Neuron (in vitro differentiated cells): ENCODE data around the gene ZNF785.
A peak's percentile ranks its signal among the peaks of the same experiment; 100 is the strongest.

Experiments
- H2AFZ ChIP-seq: one replicate; pipeline ENCODE4 v1.6.1; 2013; ENCODE audit warnings: low read depth, mild to moderate bottlenecking, inconsistent platforms, low read length, moderate library complexity
- H3K27me3 ChIP-seq: one replicate; pipeline ENCODE4 v1.6.1; 2013; ENCODE audit warnings: low read length; ENCODE audit not compliant: insufficient read depth
- H3K36me3 ChIP-seq: one replicate; pipeline ENCODE4 v1.6.1; 2013; ENCODE audit warnings: low read length; ENCODE audit not compliant: insufficient read depth
- H3K4me1 ChIP-seq: one replicate; pipeline ENCODE4 v1.6.1; 2013; ENCODE audit warnings: low read length; ENCODE audit not compliant: insufficient read depth
- H3K4me3 ChIP-seq: 2 replicates; pipeline ENCODE4 v1.5.1; 2013; ENCODE audit warnings: mild to moderate bottlenecking, low read length, moderate library complexity
- H3K9me3 ChIP-seq: one replicate; pipeline ENCODE4 v1.6.1; 2013; ENCODE audit warnings: low read length

Gene ZNF785

DNA sequence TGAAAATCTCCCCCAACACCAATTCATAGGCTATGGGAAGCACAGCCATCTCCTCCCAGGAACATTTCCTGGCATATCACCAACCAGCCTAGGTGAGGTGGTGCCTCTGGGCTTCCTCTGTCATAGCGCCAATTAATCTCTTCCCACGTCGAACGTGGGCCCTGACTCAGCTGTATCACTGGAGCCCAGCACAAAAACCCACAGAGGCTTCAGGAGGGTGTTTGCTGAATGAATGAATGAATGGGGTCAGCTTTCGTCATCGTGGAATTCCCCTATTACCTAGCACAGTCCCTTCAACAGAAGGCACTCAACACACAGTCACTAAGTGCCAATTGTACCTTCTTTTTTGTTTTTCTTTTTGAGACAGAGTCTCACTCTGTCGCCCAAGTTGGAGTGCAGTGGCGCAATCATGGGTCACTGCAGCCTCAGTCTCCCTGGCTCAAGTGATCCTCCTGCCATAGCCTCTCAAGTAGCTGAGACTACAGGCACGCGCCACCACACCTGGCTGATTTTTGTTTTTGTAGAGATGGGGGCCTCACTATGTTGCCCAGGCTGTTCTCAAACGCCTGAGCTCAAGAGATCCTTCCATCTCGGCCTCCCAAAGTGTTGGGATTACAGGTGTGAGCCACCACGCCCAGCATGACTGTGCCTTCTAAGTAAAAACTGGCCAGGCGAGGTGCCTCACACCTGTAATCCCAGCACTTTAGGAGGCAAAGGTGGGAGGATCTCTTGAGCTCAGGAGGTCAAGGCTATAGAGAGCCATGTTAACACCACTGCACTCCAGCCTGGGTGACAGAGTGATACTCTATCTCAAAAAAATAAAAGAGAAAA is 18.1 kb downstream of the ZNF785 start:
- Histone ChIP-seq H3K4me3 (no peak overlapping the region), H3K27me3 (no peaks in the 10 kb centered on the region), H3K9me3 (no peaks in the 10 kb centered on the region), H3K4me1 (peaks cover 15% of the 10 kb centered on the region), H3K36me3 (no peaks in the 10 kb centered on the region), H2AFZ (no peak overlapping the region)

DNA sequence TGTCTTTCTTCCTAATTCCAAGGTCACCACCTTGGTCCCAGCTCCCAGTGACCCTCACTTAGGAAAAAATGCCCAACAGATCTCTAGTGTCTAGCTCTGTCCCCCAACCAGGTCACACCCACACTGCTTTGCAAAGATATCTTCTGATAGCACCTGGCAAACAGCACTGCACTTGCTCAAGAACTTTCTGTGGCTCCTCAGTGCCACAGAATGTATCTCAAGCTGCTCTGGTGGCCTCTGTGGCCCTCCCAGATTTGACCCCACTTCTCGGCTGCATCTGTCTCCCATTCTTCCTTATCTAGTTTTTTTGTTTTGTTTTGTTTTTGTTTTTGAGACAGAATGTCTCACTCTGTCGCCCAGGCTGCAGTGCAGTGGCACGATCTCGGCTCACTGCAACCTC is 19.0 kb downstream of the ZNF785 start:
- no peak overlapping the region for H3K4me3 ChIP-seq
- H3K9me3 ChIP-seq = no peaks in the 10 kb centered on the region
- no peak overlapping the region for H2AFZ ChIP-seq
- no peaks in the 10 kb centered on the region for H3K27me3 ChIP-seq
- peaks cover 13% of the 10 kb centered on the region for H3K4me1 ChIP-seq
- H3K36me3 ChIP-seq = no peaks in the 10 kb centered on the region

GRCh38 chr16:30565984-30566383 is 19.5 kb downstream of the ZNF785 start:
- Histone ChIP-seq H3K9me3 (no peaks in the 10 kb centered on the region), H3K4me3 (no peak overlapping the region), H2AFZ (no peak overlapping the region), H3K27me3 (no peaks in the 10 kb centered on the region), H3K4me1 (peaks cover 10% of the 10 kb centered on the region), H3K36me3 (no peaks in the 10 kb centered on the region)

DNA sequence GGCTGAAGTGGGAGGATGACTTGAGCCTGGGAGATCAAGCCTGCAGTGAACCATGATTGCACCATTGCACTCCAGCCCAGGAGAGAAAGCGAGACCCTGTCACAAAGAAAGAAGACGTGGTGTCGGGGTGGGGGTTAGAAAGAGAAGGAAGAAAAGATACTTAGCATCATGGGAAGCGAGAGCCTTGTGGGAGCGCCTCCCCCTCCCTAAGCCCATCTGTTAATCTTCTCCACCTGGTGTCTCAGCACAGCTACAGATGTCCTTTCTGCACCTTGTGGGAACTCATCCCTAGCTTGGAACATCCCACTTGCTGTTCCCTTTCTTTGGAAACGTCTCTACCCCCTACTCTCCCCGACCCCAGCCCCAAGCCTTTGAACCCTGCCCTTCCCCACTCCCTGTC is 20.0 kb downstream of the ZNF785 start:
- Histone ChIP-seq H2AFZ (no peak overlapping the region), H3K4me3 (no peak overlapping the region), H3K9me3 (no peaks in the 10 kb centered on the region), H3K27me3 (no peaks in the 10 kb centered on the region), H3K4me1 (peaks cover 6% of the 10 kb centered on the region), H3K36me3 (no peaks in the 10 kb centered on the region)

GRCh38 chr16:30562021-30562420 is 23.5 kb downstream of the ZNF785 start:
- Histone ChIP-seq H3K36me3 (no peaks in the 10 kb centered on the region), H2AFZ (no peak overlapping the region), H3K27me3 (no peaks in the 10 kb centered on the region), H3K4me1 (peaks cover 10% of the 10 kb centered on the region), H3K9me3 (no peaks in the 10 kb centered on the region), H3K4me3 (no peak overlapping the region)

- Histone ChIP-seq H3K9me3 (no peaks in the 10 kb centered on the region), H3K36me3 (peaks cover 2% of the 10 kb centered on the region), H3K4me3 (no peak overlapping the region), H2AFZ (no peak overlapping the region), H3K27me3 (no peaks in the 10 kb centered on the region), H3K4me1 (peaks cover 12% of the 10 kb centered on the region)
These were observed 24.2 kb downstream of the ZNF785 start for GRCh38 chr16:30561089-30561816.

DNA sequence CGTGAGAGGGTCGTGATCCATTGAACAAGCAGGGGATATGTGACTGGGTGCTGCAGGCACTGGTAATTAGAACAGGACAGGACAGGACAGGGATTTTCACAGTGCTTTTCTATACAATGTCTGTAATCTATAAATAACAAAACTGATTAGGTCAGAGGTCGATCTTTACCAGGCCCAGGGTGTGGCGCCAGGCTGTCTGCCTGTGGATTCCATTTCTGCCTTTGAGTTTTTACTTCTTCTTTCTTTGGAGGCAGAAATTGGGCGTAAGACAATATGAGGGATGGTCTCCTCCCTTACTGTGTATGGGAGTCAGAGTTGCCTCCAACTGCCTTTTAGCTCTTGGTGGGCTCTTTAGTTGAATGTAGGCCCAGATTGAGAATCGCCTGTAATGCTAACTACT is 25.8 kb downstream of the ZNF785 start:
- H3K36me3 ChIP-seq = peaks cover 16% of the 10 kb centered on the region
- peaks cover 12% of the 10 kb centered on the region for H3K4me1 ChIP-seq
- no peak overlapping the region for H3K4me3 ChIP-seq
- no peaks in the 10 kb centered on the region for H3K9me3 ChIP-seq
- H2AFZ ChIP-seq = no peak overlapping the region
- H3K27me3 ChIP-seq = no peaks in the 10 kb centered on the region

- H3K4me1 ChIP-seq = peaks cover 12% of the 10 kb centered on the region
- no peaks in the 10 kb centered on the region for H3K27me3 ChIP-seq
- H3K36me3 ChIP-seq = peaks cover 22% of the 10 kb centered on the region
- peak overlapping the region; percentile 87 for H2AFZ ChIP-seq
- H3K4me3 ChIP-seq = peak overlapping the region; percentile 37
- no peaks in the 10 kb centered on the region for H3K9me3 ChIP-seq
These were observed 26.6 kb downstream of the ZNF785 start for GRCh38 chr16:30558789-30559377.

DNA sequence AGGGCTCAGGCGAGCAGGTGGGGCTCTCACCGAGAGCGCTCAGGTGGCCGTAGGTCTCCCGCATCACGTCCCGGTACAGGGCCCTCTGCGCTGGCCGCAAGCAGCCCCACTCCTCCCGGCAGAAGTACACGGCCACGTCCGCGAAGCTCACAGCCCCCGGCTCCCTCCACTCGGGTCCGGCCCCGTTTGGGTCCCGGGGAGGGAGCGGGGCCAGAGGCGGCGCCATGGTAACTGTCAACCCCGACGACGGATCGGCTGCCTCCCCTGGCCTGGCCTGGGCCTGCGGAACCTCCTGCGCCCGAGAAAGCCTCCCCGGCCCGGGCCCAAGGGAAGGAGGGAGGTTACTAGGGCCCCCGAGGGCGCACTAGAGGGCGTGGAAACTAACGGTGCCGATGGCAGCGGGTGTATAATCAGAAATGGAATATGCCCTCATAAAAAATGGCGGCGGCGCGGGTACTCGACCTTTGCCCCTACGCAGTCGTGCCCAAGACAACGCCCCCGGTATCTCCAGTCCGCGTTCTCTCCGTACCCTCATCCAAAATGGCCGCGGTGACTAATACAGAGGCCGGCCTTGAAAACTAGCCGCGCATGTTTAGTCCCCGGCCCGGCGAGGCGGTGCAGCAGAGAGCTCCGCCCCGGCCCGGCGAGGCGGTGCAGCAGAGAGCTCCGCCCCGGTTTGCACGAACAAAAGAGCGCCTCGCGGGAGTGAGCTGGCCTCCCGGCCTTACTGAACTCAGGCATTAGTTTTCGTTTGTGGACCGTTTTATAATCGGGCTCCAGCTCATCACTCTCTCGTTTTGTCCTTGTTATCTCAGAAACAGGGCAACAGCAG is 27.3 kb downstream of the ZNF785 start, which contains the start of gene ZNF764:
ZNF764 (minus strand) TSS at position 418 of the 832 bp plus-strand sequence; CDS start at position 226, 192 bp downstream.
- no peaks in the 10 kb centered on the region for H3K27me3 ChIP-seq
- peak within 1 kb of the TSS; percentile 91 for H3K4me3 ChIP-seq
- H3K36me3 ChIP-seq = peaks cover 28% of the 10 kb centered on the region
- peaks cover 12% of the 10 kb centered on the region for H3K4me1 ChIP-seq
- peaks cover under 1% of the 10 kb centered on the region for H3K9me3 ChIP-seq
- peak within 1 kb of the TSS; percentile 87 for H2AFZ ChIP-seq

DNA sequence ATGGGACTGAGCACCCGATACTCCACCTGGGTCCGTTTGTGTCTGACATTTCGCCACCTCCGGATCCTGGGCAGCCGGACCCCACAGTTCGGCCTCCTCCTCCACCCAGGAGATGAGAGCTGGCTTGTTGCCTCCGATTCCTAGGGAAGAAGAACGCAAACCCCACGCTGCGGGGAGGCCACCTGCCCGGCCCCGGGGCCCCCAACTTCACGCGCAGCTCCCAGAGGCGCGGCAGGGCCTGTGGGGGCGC is 27.9 kb downstream of the ZNF785 start:
- Histone ChIP-seq H2AFZ (peak overlapping the region; percentile 87), H3K9me3 (peaks cover 3% of the 10 kb centered on the region), H3K4me1 (peaks cover 12% of the 10 kb centered on the region), H3K4me3 (peak overlapping the region; percentile 91), H3K27me3 (no peaks in the 10 kb centered on the region), H3K36me3 (peaks cover 28% of the 10 kb centered on the region)

GRCh38 chr16:30556125-30556473 is 29.4 kb downstream of the ZNF785 start:
- no peak overlapping the region for H3K4me3 ChIP-seq
- peaks cover 12% of the 10 kb centered on the region for H3K4me1 ChIP-seq
- peaks cover 28% of the 10 kb centered on the region for H3K36me3 ChIP-seq
- H3K9me3 ChIP-seq = peaks cover 3% of the 10 kb centered on the region
- H2AFZ ChIP-seq = no peak overlapping the region
- no peaks in the 10 kb centered on the region for H3K27me3 ChIP-seq

GRCh38 chr16:30555315-30556124 is 30.0 kb downstream of the ZNF785 start:
- H2AFZ ChIP-seq = no peak overlapping the region
- no peaks in the 10 kb centered on the region for H3K27me3 ChIP-seq
- no peak overlapping the region for H3K4me3 ChIP-seq
- H3K4me1 ChIP-seq = peaks cover 12% of the 10 kb centered on the region
- H3K9me3 ChIP-seq = peaks cover 3% of the 10 kb centered on the region
- peaks cover 28% of the 10 kb centered on the region for H3K36me3 ChIP-seq
